Putamen (tissue), 1 donor: ENCODE data around the gene DAPK1.

Experiments
- DNase-seq: peaks from one replicate; pipeline ENCODE4 v3.0.0-alpha.2; 2016; ENCODE audit warnings: low spot score

Gene DAPK1

GRCh38 chr9:87569008-87569509 lies 71.4 kb downstream of the DAPK1 start:
- DNase-seq: peak; percentile 32

GRCh38 chr9:87569518-87569917 lies 71.9 kb downstream of the DAPK1 start:
- no peak for DNase-seq

DNA sequence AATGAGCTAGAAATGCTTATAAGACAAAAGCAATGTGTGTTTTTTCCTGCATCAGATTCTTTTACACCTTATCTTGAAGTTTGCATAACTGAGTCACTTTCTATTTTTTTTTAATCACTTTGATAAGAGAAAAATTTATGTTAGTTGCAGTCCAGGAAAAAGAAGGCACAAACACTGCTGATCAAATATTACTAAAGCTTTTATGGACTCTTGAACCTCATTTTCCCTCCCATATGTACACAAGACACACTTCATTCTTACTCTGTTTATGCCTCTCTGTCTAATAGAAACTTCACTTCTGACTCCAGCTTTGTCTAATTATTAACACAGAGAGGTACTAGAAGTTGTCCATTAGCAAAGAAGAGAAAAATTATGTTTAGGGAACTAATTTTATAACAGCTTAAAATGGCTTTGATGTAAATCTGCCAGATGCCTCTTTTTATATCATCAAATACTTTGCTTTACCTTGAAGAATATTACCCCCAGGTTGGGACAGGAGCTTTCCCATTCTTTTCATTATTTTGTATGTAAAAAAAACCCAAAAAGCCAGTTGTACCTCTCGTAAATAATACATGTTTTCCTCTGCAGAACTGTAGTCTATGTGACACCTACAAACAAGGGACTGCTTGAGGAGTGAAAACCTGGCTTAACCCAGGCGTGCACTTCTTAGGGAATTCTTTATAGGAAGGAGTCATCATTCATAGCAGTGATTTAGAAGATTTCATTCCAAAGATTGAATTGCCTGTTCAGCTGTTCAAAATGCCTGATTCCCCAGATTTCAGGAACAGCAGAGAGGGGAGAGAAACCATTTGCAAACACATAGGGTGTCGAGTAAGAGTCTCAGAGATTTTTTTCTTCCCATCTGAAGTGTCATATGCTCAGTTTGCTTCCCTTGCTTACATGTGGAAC lies 72.6 kb downstream of the DAPK1 start:
- DNase-seq: no peak

GRCh38 chr9:87572719-87573118 lies 75.1 kb downstream of the DAPK1 start:
- no peak for DNase-seq

GRCh38 chr9:87573841-87574342 lies 76.2 kb downstream of the DAPK1 start:
- DNase-seq: no peak

DNA sequence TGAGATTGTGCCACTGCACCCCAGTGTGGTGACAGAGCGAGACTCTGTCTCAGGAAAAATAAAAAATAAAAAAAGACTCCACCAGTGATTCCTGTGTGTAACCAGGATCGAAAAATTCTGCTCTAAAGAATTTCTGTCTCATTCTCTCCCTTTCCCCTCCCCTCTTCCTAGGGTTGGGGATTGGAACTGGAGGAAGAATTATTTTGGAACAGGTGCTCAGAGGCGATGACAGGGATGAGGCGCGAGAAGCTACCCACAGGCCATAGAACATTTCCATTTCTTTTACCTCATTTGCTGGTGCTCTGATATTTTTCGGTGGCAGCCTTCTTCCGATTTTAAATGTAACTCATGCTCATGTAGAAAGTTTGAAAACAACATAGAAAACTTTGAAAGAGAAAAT lies 80.1 kb downstream of the DAPK1 start:
- no peak for DNase-seq

GRCh38 chr9:87578625-87579024 lies 81.0 kb downstream of the DAPK1 start:
- no peak for DNase-seq

DNA sequence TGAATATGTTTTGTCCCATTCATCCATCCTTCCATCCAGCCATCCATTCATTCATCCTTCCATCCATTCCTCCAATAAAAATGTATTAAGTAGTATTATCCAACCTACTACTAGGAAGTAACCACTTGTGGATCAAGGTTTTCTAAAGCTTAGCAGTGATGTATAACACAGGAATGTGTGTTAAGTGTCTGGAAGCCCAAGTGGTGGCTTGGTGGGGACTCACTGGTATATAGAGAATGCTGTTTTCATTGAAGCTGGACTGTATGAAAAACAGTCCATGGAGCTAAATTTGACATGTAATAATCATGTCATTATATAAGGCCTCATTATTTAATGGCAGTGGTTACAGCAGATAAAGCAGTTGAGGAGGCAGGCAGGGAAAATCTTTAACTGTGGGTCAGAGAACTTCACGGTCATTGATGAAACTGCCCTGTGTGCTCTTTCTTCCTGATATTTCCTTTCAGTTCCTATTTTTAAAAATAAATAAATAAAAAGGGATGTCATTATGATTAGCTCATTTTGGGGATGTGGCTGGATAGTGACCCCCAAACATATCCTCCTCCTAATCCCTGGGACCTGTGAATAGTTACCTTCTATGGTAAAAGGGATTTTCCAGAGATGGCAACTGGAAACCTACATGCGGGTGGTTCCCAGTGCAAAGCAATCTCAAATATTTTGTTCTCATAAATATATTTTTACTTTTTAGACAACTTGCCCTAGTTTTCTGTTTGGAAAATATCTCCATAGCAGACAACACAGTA lies 82.3 kb downstream of the DAPK1 start:
- no peak for DNase-seq

DNA sequence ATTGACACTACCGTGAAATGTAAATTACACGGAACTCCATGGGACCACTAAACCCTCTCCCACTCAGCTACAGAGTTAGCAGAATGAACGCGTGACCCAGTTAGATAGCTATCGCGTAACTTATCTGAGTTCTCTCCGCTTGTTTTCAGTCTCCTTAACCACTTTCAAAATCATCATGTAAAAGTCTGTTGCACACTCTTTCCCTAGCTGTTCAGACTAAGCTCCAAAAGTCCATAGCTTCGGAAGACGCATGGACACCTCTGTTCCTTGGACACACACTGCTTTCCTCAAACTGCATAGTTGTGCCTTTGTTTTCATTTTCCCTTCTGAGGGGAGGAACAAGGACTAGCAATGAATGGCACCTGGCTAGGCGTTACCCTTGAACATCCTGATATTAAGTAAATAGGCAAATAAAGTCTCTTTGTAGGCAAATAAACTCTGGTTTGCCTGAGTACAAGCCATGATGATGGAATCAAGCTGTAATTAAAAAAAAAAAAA lies 83.3 kb downstream of the DAPK1 start:
- DNase-seq: no peak

DNA sequence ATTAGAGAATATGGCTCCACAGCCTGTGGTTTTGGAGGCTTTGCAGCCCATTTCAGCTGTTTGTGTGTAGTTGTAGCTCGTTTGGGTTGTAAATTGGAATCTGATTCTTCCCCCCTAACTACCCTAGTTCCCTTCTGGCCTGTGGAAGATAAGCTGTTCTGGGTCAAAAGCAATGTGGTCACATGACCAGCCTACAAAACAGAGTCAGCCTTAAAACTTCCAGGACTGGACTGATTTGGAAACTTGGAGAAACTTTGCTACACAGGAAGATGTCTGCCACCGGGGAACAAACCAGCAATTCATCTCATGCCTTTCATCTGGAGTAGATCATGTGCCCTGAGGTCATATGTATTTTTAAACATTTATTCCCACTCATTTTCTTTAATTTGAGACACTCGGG lies 83.8 kb downstream of the DAPK1 start:
- no peak for DNase-seq

- DNase-seq: no peak
Measured at GRCh38 chr9:87581949-87582637, 84.4 kb downstream of the DAPK1 start.

- no peak for DNase-seq
Measured at GRCh38 chr9:87584326-87584725, 86.7 kb downstream of the DAPK1 start.

- no peak for DNase-seq
Measured at GRCh38 chr9:87585123-87585855, 87.6 kb downstream of the DAPK1 start.

GRCh38 chr9:87586731-87587355 lies 89.2 kb downstream of the DAPK1 start:
- DNase-seq: no peak

- DNase-seq: no peak
Measured at GRCh38 chr9:87587356-87587745, 89.7 kb downstream of the DAPK1 start.

DNA sequence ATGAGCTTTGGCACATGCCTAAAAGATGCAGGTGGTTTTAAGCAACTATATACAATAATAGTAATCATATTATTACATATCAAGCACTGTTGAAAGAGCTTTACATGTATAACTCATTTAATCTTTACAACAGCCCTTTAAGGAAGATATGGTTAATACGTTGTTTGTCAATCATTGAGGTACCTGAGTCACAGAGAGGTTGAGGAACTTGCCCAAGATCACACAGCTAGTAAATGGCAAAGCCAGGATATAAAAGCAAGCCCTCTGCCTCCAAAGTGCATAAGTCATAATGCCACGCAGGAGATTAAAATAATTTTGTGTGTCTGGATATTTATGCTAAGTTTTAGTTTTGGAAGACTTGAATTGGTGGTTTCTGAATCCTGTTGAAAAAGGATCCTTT lies 90.2 kb downstream of the DAPK1 start:
- no peak for DNase-seq

DNA sequence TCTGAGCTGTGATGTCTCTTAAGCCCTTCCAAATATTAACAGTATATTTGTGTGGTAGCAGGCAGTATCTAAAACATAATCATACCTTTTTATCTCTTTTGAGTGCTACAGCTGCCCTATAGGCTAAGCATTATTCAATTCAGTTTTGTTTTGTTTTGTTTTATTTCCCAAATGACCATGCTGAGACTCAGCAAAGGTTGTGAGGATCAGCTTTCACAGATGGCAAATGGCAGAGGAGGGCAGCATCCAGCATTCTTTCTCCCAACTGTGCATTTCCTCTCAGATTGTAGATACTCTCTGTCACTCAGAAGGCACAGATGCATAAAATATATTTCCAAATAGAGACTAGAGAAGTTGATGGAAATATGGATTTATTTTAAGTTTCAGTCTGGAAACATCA lies 90.7 kb downstream of the DAPK1 start:
- no peak for DNase-seq

DNA sequence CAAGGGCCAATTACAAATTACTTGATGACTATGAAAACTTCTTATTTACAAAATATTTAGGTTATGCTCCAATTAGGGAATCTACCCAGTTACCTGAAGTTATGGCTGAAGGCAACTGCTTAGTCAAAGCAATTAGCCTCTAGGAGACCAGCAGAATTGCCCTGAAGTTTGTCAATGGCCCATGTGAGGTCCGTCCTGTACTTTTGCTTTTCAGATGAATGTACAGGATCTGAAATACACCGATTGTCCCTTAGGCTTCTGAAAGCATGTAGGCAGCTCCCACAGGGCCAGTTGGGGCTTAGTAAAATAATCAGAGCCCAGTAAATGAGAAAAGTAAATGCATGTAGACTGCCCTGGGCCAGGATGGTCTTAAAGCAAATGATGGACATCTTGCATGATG lies 93.3 kb downstream of the DAPK1 start:
- DNase-seq: no peak

DNA sequence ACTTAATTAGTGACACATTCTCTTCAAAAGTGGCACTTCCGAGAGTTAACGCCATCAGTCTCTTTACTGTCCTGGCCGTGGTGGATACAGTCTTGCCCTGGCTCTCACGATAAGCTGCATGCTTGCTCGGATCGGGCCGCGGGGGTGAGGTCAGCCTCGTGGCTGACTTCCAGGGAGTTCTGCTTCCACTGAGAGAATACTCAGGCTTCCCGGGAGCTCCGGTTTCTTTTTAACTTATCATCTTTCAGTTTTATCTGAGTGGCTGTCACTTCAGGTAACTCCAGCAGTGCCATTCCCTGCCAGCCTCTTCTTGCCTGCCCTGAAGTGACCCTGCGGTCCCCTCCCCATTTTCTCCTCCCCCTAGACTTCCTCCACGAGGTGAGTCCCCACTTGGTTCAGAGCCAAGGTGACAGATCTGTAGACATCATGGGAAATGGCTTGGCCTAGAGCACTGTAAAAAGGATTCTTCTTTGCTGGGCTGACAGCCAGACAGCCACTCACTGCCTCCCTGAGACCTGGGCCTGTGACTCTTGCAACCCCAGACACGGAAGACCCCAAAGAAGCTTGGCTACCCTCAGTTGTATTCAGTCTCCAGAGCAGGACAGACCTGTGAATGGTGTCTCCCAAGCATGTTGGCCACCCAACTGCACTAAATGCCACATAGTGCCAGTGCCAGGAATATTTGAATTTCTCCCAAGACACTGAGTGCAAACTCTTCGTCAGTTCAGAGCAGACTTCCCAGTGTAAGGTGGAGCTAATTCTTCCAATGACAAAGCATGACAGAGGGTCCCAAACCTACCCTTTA lies 95.1 kb downstream of the DAPK1 start:
- no peak for DNase-seq

GRCh38 chr9:87593359-87593980 lies 95.8 kb downstream of the DAPK1 start:
- no peak for DNase-seq
